ENCODE measurements around the gene STON1.
"Not testable (repeated sequence)": the region's sequence is repeated elsewhere in the genome, so short reads cannot be mapped to it uniquely, and the experiment has no call there.

The STON1 gene

GRCh38 chr2:48605482-48606175 lies 75.7 kb downstream of the STON1 start:
- Histone ChIP-seq H3K4me1 (ENCODE audit: control insufficient read depth in 1 of 2, insufficient read depth in 2 of 2, low read length in 2 of 2) (no peaks in the 10 kb centered on the region), H3K9me3 (ENCODE audit: control insufficient read depth in 1 of 2, low read length in 2 of 2) (no peaks in the 10 kb centered on the region), H3K27ac (ENCODE audit: low read depth, low read length) (no peak overlapping the region), H3K27me3 (ENCODE audit: control insufficient read depth in 1 of 2, insufficient read depth in 2 of 2, low read length in 2 of 2) (no peaks in the 10 kb centered on the region), H3K36me3 (ENCODE audit: control insufficient read depth in 1 of 2, insufficient read depth in 2 of 2, low read length in 2 of 2) (no peaks in the 10 kb centered on the region), H3K9ac (ENCODE audit: low read depth in 1 of 2, low read length in 2 of 2) (no peak overlapping the region), H3K4me3 (ENCODE audit: low read depth in 1 of 2, low read length in 2 of 2) (no peak overlapping the region)

DNA sequence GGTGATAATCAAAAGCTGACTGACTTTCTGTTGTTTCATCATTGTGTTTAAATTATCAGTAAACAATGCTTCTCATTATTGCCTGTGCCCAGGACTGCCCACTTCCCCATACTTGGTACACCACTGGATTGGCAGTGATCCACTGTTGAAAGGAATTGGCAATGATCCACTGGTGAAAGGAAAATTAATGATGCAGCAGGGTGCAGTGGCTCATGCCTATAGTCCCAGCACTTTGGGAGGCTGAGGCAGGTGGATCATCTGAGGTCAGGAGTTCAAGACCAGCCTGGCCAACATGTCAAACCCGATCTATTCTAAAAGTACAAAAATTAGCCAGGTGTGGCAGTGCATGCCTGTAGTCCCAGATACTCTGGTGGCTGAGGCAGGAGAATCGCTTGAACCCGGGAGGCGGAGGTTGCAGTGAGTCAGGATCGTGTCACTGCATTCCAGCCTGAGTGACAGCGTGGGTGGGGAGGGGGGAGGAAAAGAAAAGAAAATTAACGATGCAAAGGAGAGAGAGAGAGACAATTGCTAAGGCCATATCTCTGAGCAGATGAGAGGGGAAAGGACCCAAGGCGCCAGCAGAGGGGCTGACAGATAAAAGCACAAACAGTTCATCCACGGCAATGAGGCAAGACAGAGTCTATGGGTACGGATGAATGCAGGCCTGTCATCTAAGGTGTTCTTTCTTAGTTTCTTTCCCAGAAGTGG lies 77.5 kb downstream of the STON1 start:
- Histone ChIP-seq H3K9me3 (ENCODE audit: control insufficient read depth in 1 of 2, low read length in 2 of 2) (no peaks in the 10 kb centered on the region), H3K27ac (ENCODE audit: low read depth, low read length) (no peak overlapping the region), H3K4me3 (ENCODE audit: low read depth in 1 of 2, low read length in 2 of 2) (no peak overlapping the region), H3K4me1 (ENCODE audit: control insufficient read depth in 1 of 2, insufficient read depth in 2 of 2, low read length in 2 of 2) (no peaks in the 10 kb centered on the region), H3K27me3 (ENCODE audit: control insufficient read depth in 1 of 2, insufficient read depth in 2 of 2, low read length in 2 of 2) (no peaks in the 10 kb centered on the region), H3K9ac (ENCODE audit: low read depth in 1 of 2, low read length in 2 of 2) (no peak overlapping the region), H3K36me3 (ENCODE audit: control insufficient read depth in 1 of 2, insufficient read depth in 2 of 2, low read length in 2 of 2) (no peaks in the 10 kb centered on the region)

- Histone ChIP-seq H3K4me3 (ENCODE audit: low read depth in 1 of 2, low read length in 2 of 2) (no peak overlapping the region), H3K36me3 (ENCODE audit: control insufficient read depth in 1 of 2, insufficient read depth in 2 of 2, low read length in 2 of 2) (no peaks in the 10 kb centered on the region), H3K4me1 (ENCODE audit: control insufficient read depth in 1 of 2, insufficient read depth in 2 of 2, low read length in 2 of 2) (no peaks in the 10 kb centered on the region), H3K27ac (ENCODE audit: low read depth, low read length) (no peak overlapping the region), H3K9ac (ENCODE audit: low read depth in 1 of 2, low read length in 2 of 2) (no peak overlapping the region), H3K9me3 (ENCODE audit: control insufficient read depth in 1 of 2, low read length in 2 of 2) (peaks cover 0 to 4% of the 10 kb centered on the region in 2 donors), H3K27me3 (ENCODE audit: control insufficient read depth in 1 of 2, insufficient read depth in 2 of 2, low read length in 2 of 2) (no peaks in the 10 kb centered on the region)
Measured at GRCh38 chr2:48613211-48613610, 83.3 kb downstream of the STON1 start.

GRCh38 chr2:48614581-48614980 lies 84.6 kb downstream of the STON1 start:
- H3K36me3 ChIP-seq (ENCODE audit: control insufficient read depth in 1 of 2, insufficient read depth in 2 of 2, low read length in 2 of 2); H3K4me3 ChIP-seq (ENCODE audit: low read depth in 1 of 2, low read length in 2 of 2); H3K27me3 ChIP-seq (ENCODE audit: control insufficient read depth in 1 of 2, insufficient read depth in 2 of 2, low read length in 2 of 2); H3K27ac ChIP-seq (ENCODE audit: low read depth, low read length); H3K4me1 ChIP-seq (ENCODE audit: control insufficient read depth in 1 of 2, insufficient read depth in 2 of 2, low read length in 2 of 2); H3K9ac ChIP-seq (ENCODE audit: low read depth in 1 of 2, low read length in 2 of 2); H3K9me3 ChIP-seq (ENCODE audit: control insufficient read depth in 1 of 2, low read length in 2 of 2): not testable (repeated sequence)

- H3K4me3 ChIP-seq (ENCODE audit: low read depth in 1 of 2, low read length in 2 of 2): no peak within 1 kb of the TSS
- H3K27me3 ChIP-seq (ENCODE audit: control insufficient read depth in 1 of 2, insufficient read depth in 2 of 2, low read length in 2 of 2): no peaks in the 10 kb centered on the region
- no peak within 1 kb of the TSS for H3K9ac ChIP-seq (ENCODE audit: low read depth in 1 of 2, low read length in 2 of 2)
- H3K9me3 ChIP-seq (ENCODE audit: control insufficient read depth in 1 of 2, low read length in 2 of 2): peaks cover 0 to 4% of the 10 kb centered on the region in 2 donors
- H3K36me3 ChIP-seq (ENCODE audit: control insufficient read depth in 1 of 2, insufficient read depth in 2 of 2, low read length in 2 of 2): no peaks in the 10 kb centered on the region
- no peak within 1 kb of the TSS for H3K27ac ChIP-seq (ENCODE audit: low read depth, low read length)
- no peaks in the 10 kb centered on the region for H3K4me1 ChIP-seq (ENCODE audit: control insufficient read depth in 1 of 2, insufficient read depth in 2 of 2, low read length in 2 of 2)
Measured at GRCh38 chr2:48617618-48618017, 87.7 kb downstream of the STON1 start, which contains the start of gene GTF2A1L. TSS of gene GTF2A1L (plus strand) at chr2:48617856. CDS start at chr2:48617875, 19 bp downstream.

DNA sequence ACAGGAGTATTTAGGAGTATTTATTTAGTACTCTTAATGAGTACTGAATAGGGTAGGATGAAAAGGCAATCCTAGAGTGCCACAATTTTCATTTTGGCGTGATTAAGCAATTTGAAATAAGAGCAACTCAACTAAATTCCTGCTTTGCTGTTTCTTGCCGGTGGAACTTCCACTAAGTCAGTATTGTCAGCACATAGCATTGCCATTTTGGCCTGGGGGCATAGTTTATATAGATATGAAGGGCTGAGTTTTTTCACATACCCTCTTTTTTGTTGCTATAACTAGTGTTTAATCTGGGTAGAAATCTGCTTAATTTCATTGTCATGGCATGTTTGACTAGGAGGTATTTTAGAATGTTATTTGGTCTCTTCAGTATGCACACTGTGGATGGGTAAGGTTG lies 89.6 kb downstream of the STON1 start:
- H3K9me3 ChIP-seq (ENCODE audit: control insufficient read depth in 1 of 2, low read length in 2 of 2): no peaks in the 10 kb centered on the region
- H3K36me3 ChIP-seq (ENCODE audit: control insufficient read depth in 1 of 2, insufficient read depth in 2 of 2, low read length in 2 of 2): no peaks in the 10 kb centered on the region
- H3K9ac ChIP-seq (ENCODE audit: low read depth in 1 of 2, low read length in 2 of 2): no peak overlapping the region
- H3K4me3 ChIP-seq (ENCODE audit: low read depth in 1 of 2, low read length in 2 of 2): no peak overlapping the region
- no peaks in the 10 kb centered on the region for H3K27me3 ChIP-seq (ENCODE audit: control insufficient read depth in 1 of 2, insufficient read depth in 2 of 2, low read length in 2 of 2)
- no peak overlapping the region for H3K27ac ChIP-seq (ENCODE audit: low read depth, low read length)
- H3K4me1 ChIP-seq (ENCODE audit: control insufficient read depth in 1 of 2, insufficient read depth in 2 of 2, low read length in 2 of 2): no peaks in the 10 kb centered on the region

GRCh38 chr2:48620604-48621003 lies 90.7 kb downstream of the STON1 start:
- Histone ChIP-seq H3K27me3 (ENCODE audit: control insufficient read depth in 1 of 2, insufficient read depth in 2 of 2, low read length in 2 of 2) (no peaks in the 10 kb centered on the region), H3K36me3 (ENCODE audit: control insufficient read depth in 1 of 2, insufficient read depth in 2 of 2, low read length in 2 of 2) (no peaks in the 10 kb centered on the region), H3K4me3 (ENCODE audit: low read depth in 1 of 2, low read length in 2 of 2) (no peak overlapping the region), H3K27ac (ENCODE audit: low read depth, low read length) (no peak overlapping the region), H3K9me3 (ENCODE audit: control insufficient read depth in 1 of 2, low read length in 2 of 2) (peaks cover under 1 to 2% of the 10 kb centered on the region in 2 donors), H3K4me1 (ENCODE audit: control insufficient read depth in 1 of 2, insufficient read depth in 2 of 2, low read length in 2 of 2) (no peaks in the 10 kb centered on the region), H3K9ac (ENCODE audit: low read depth in 1 of 2, low read length in 2 of 2) (no peak overlapping the region)

DNA sequence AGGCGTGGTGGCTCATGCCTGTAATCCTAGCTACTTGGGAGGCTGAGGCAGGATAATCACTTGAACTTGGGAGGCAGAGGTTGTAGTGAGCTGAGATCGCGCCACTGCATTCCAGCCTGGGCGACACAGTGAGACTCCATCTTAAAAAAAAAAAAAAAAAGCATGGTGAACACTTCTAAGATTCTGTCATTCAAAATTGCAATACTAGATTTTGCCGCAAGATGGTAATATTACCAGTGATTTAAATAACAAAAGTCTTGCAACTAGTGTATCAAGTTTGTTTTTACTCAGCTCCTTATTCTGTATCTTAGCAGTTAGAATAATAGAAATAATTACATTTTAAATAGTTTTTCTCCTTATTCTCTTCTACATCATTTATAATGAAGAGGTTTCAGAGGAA lies 92.7 kb downstream of the STON1 start:
- not testable (repeated sequence) for H3K36me3 ChIP-seq (ENCODE audit: control insufficient read depth in 1 of 2, insufficient read depth in 2 of 2, low read length in 2 of 2); H3K4me3 ChIP-seq (ENCODE audit: low read depth in 1 of 2, low read length in 2 of 2); H3K9me3 ChIP-seq (ENCODE audit: control insufficient read depth in 1 of 2, low read length in 2 of 2); H3K27me3 ChIP-seq (ENCODE audit: control insufficient read depth in 1 of 2, insufficient read depth in 2 of 2, low read length in 2 of 2); H3K9ac ChIP-seq (ENCODE audit: low read depth in 1 of 2, low read length in 2 of 2); H3K4me1 ChIP-seq (ENCODE audit: control insufficient read depth in 1 of 2, insufficient read depth in 2 of 2, low read length in 2 of 2); H3K27ac ChIP-seq (ENCODE audit: low read depth, low read length)

DNA sequence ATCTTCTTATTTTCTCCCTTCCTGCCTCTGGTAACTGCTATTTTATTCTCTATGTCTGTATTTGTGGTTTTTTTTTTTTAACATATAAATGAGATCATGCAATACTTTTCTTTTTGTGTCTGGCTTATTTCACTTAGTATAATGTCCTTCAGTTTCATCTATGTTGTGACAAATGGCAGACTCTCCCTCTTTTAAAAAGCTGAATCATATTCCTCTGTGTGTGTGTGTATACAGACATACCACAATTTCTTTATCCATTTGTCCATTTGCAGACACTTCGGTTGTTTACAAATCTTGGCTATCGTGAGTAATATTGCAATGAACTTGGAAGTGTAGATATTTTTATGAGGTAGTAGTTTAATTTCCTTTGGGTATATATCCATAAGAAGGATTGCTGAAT lies 94.7 kb downstream of the STON1 start:
- Histone ChIP-seq H3K27me3 (ENCODE audit: control insufficient read depth in 1 of 2, insufficient read depth in 2 of 2, low read length in 2 of 2) (no peaks in the 10 kb centered on the region), H3K36me3 (ENCODE audit: control insufficient read depth in 1 of 2, insufficient read depth in 2 of 2, low read length in 2 of 2) (no peaks in the 10 kb centered on the region), H3K4me1 (ENCODE audit: control insufficient read depth in 1 of 2, insufficient read depth in 2 of 2, low read length in 2 of 2) (no peaks in the 10 kb centered on the region), H3K27ac (ENCODE audit: low read depth, low read length) (no peak overlapping the region), H3K9ac (ENCODE audit: low read depth in 1 of 2, low read length in 2 of 2) (no peak overlapping the region), H3K9me3 (ENCODE audit: control insufficient read depth in 1 of 2, low read length in 2 of 2) (peaks cover 5 to 6% of the 10 kb centered on the region in 2 donors), H3K4me3 (ENCODE audit: low read depth in 1 of 2, low read length in 2 of 2) (no peak overlapping the region)

DNA sequence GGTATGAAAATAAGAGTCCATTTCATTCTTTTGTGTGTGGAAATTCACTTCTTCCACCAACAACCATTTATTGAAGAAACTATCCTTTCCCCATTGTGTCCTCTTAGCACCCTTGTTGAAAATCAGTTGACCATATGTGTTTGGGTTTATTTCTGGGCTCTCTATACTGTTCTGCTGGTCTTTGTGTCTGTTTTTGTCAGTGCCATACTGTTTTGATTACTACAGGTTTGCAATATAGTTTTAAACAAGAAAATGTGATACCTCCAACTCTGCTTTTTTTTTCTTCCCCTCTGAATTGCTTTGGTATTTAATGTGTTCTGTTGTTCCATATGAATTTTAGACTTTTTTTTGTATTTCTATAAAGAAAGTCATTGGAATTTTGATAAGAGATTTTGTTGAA lies 96.1 kb downstream of the STON1 start:
- no peaks in the 10 kb centered on the region for H3K27me3 ChIP-seq (ENCODE audit: control insufficient read depth in 1 of 2, insufficient read depth in 2 of 2, low read length in 2 of 2)
- H3K9me3 ChIP-seq (ENCODE audit: control insufficient read depth in 1 of 2, low read length in 2 of 2): peaks cover 5 to 6% of the 10 kb centered on the region in 2 donors
- no peak overlapping the region for H3K9ac ChIP-seq (ENCODE audit: low read depth in 1 of 2, low read length in 2 of 2)
- H3K4me1 ChIP-seq (ENCODE audit: control insufficient read depth in 1 of 2, insufficient read depth in 2 of 2, low read length in 2 of 2): no peaks in the 10 kb centered on the region
- H3K36me3 ChIP-seq (ENCODE audit: control insufficient read depth in 1 of 2, insufficient read depth in 2 of 2, low read length in 2 of 2): no peaks in the 10 kb centered on the region
- H3K4me3 ChIP-seq (ENCODE audit: low read depth in 1 of 2, low read length in 2 of 2): no peak overlapping the region
- H3K27ac ChIP-seq (ENCODE audit: low read depth, low read length): no peak overlapping the region
